Colonic mucosa (tissue), 4 donors: ENCODE measurements around the gene KCNMB1. TPM values are rescaled to one million over a fixed set of nuclear protein-coding genes. Genes with fewer than 3 reads are reported as not detected.
"Not testable (repeated sequence)": the region's sequence is repeated elsewhere in the genome, so short reads cannot be mapped to it uniquely, and the experiment has no call there.

Experiments
- DNase-seq: peaks from one replicate; pipeline ENCODE4 v3.0.0-alpha.2; 2020
- H3K27ac ChIP-seq: fragments of 200-600 bp; one replicate; pipeline ENCODE4 v1.8.0; 2021
- H3K27me3 ChIP-seq: fragments of 200-600 bp; one replicate; pipeline ENCODE4 v1.8.0; 2021
- H3K36me3 ChIP-seq: fragments of 200-600 bp; one replicate; pipeline ENCODE4 v1.8.0; 2021
- H3K4me1 ChIP-seq: fragments of 200-600 bp; one replicate; pipeline ENCODE4 v1.8.0; 2021; ENCODE audit warnings: mild to moderate bottlenecking
- H3K4me3 ChIP-seq: fragments of 200-600 bp; one replicate; pipeline ENCODE4 v1.8.0; 2021
- H3K9ac ChIP-seq, 2 donors: one replicate each; pipeline ENCODE4 v1.7.0; 2013; ENCODE audit warnings: control low read depth in 2 of 2, low read depth in 2 of 2, low read length in 2 of 2
- H3K9me3 ChIP-seq: fragments of 200-600 bp; one replicate; pipeline ENCODE4 v1.8.0; 2021
- intact Hi-C: fragments of 100-400 bp; cut with DNase I; formaldehyde crosslinking; loops from one replicate; pipeline ENCODE4 v1.14.1; 2022
- total RNA-seq, 2 donors: library from RNA; stranded (reverse); fragmentation: NEBNext Ultra II Directional in 1 of 2; extraction: Animal tissue kit (Norgen Biotek cat#: 25700) in 1 of 2; gene quantifications; one replicate each; pipeline ENCODE4 v1.2.1, GENCODE V29; 2021
- TF ChIP-seq, protein P1 (sequence below): fragments of 200-600 bp; IDR thresholded peaks from one replicate; pipeline ENCODE4 v1.8.0; 2022; ENCODE audit warnings: antibody characterized with exemption, mild to moderate bottlenecking
- donor health status: healthy.
- donor health status: DM: no; HTN: no; CAD: no.
- donor health status: DM: no; HTN: no; CAD: no.

Gene KCNMB1
- total RNA-seq, 2 donors from 2014 or later = 0.42 to 6.9 TPM

GRCh38 chr5:170380361-170380951, 8.7 kb downstream of the KCNMB1 start:
- H3K4me3 ChIP-seq = no peak overlapping the region
- DNase-seq = no peak
- intact Hi-C loops = no loop called here
- TF ChIP-seq, protein P1, sequence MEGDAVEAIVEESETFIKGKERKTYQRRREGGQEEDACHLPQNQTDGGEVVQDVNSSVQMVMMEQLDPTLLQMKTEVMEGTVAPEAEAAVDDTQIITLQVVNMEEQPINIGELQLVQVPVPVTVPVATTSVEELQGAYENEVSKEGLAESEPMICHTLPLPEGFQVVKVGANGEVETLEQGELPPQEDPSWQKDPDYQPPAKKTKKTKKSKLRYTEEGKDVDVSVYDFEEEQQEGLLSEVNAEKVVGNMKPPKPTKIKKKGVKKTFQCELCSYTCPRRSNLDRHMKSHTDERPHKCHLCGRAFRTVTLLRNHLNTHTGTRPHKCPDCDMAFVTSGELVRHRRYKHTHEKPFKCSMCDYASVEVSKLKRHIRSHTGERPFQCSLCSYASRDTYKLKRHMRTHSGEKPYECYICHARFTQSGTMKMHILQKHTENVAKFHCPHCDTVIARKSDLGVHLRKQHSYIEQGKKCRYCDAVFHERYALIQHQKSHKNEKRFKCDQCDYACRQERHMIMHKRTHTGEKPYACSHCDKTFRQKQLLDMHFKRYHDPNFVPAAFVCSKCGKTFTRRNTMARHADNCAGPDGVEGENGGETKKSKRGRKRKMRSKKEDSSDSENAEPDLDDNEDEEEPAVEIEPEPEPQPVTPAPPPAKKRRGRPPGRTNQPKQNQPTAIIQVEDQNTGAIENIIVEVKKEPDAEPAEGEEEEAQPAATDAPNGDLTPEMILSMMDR = no peak
- no peaks in the 10 kb centered on the region for H3K9me3 ChIP-seq
- no peaks in the 10 kb centered on the region for H3K27me3 ChIP-seq
- H3K27ac ChIP-seq = no peak overlapping the region
- H3K36me3 ChIP-seq = no peaks in the 10 kb centered on the region
- no peak overlapping the region for H3K9ac ChIP-seq
- H3K4me1 ChIP-seq = no peaks in the 10 kb centered on the region

DNA sequence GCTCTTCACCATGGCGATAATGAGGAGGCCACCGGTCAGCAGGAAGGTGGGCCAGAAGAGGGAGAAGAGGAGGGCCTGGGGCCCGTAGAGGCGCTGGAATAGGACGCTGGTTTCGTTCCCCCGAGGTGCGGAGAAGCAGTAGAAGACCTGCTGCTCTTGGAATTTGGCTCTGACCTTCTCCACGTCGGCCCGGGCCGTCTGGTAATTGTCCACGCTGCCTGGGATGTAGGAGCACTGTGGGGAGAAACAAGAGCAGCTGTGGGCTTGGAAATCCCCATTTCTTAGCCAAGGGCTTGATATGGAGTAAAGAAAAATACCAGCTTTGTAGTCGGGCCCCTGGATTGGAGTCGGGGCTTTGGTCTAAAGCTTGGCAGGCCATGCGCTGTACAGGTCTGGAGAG, 10.4 kb downstream of the KCNMB1 start:
- Histone ChIP-seq H3K27ac (no peak overlapping the region), H3K4me1 (no peaks in the 10 kb centered on the region), H3K36me3 (no peaks in the 10 kb centered on the region), H3K4me3 (no peak overlapping the region), H3K27me3 (no peaks in the 10 kb centered on the region), H3K9ac (no peak overlapping the region), H3K9me3 (no peaks in the 10 kb centered on the region)
- DNase-seq = no peak
- TF ChIP-seq, protein P1 = no peak
- intact Hi-C loops = no loop called here

DNA sequence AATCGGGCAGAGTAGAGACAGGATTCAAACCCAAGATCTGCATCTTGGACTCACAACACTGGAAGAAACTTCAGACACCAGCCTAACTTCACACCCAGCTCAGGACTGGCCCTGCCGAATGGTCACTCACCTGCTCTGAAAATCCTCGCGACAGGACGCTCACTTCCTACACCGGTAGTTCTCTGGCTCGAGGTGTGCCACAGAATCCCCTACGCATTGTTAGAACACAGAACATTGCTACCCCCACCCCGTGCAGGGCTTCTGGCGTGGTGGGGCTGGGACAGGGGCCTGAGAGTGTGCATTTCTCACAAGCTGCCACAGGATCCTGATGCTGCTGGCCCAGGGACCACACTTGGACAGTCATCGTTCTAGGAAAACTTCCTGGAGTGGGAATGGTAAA, 12.1 kb downstream of the KCNMB1 start:
- H3K9me3 ChIP-seq = no peaks in the 10 kb centered on the region
- no peaks in the 10 kb centered on the region for H3K36me3 ChIP-seq
- no peak overlapping the region for H3K27ac ChIP-seq
- intact Hi-C loops = no loop called here
- H3K4me1 ChIP-seq = no peaks in the 10 kb centered on the region
- H3K4me3 ChIP-seq = no peak overlapping the region
- H3K9ac ChIP-seq = no peak overlapping the region
- no peak for DNase-seq
- TF ChIP-seq, protein P1 = no peak
- H3K27me3 ChIP-seq = no peaks in the 10 kb centered on the region

DNA sequence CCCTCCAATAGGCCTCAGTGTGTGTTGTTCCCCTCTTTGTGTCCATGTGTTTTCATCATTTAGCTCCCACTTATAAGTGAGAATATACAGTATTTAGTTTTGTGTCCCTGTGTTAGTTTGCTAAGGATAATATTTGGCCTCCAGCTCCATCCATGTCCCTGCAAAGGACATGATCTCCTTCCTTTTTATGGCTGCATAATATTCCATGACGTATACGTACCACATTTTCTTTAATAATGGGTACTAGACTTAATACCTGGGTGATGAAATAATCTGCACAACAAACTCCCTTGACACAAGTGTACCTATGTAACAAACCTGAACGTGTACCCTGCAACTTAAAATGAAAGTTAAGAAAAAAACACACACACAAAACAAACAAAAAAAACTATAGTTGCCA, 12.6 kb downstream of the KCNMB1 start:
- H3K9me3 ChIP-seq, H3K27me3 ChIP-seq, H3K4me3 ChIP-seq, DNase-seq, intact Hi-C loops, H3K27ac ChIP-seq, H3K9ac ChIP-seq, H3K4me1 ChIP-seq, H3K36me3 ChIP-seq: not testable (repeated sequence)

GRCh38 chr5:170375283-170375682, 13.9 kb downstream of the KCNMB1 start:
- DNase-seq = no peak
- Histone ChIP-seq H3K4me3 (no peak overlapping the region), H3K9ac (no peak overlapping the region), H3K9me3 (no peaks in the 10 kb centered on the region), H3K27ac (no peak overlapping the region), H3K36me3 (no peaks in the 10 kb centered on the region), H3K27me3 (no peaks in the 10 kb centered on the region), H3K4me1 (no peaks in the 10 kb centered on the region)
- TF ChIP-seq, protein P1 = no peak
- intact Hi-C loops = no loop called here

GRCh38 chr5:170372971-170373370, 16.2 kb downstream of the KCNMB1 start:
- no peak overlapping the region for H3K9ac ChIP-seq
- H3K27ac ChIP-seq = no peak overlapping the region
- no peaks in the 10 kb centered on the region for H3K27me3 ChIP-seq
- H3K4me3 ChIP-seq = no peak overlapping the region
- TF ChIP-seq, protein P1 = no peak
- no peaks in the 10 kb centered on the region for H3K36me3 ChIP-seq
- no peak for DNase-seq
- no peaks in the 10 kb centered on the region for H3K4me1 ChIP-seq
- no peaks in the 10 kb centered on the region for H3K9me3 ChIP-seq
- intact Hi-C loops = no loop called here
